ENCODE results near the gene SUN2.

Gene SUN2

DNA sequence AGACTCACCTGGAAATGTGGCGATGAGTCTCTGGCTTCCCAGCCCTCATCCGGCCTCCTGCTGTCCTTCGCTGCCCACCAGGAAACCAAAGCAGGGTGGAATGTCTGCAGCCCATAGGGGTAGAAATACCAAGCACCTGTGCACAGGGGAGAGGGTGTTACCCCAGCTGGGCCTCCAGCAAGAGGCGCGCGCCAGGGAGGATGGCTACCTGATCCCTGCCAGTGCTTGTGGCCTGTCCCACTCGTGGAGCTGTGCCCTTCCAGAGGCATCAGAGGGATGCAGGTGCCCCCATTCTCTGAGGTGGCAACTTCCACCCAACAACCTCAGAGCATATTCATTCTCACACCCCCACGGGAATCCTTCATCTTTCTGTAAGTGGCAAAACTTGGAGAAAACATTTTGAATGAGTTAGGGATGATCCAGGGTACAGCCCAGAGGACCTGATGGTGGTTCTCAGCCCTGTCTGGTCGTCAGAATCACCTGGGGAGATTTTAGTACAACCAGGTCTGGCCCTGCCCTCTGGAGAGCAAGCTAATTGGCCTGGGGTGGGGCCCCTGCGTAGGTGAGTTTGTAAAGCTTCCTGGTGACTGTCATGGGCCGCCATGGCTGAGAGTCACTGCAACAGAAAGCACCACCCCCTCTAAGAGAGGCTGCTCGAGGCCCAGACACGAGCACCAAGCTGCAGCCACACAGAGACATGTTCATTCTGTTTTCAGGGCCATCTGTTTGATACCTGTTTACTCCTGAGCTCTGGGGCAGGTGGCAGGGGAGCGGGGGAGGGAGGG, 9.9 kb downstream of the SUN2 start:
- TF ChIP-seq, protein P1, sequence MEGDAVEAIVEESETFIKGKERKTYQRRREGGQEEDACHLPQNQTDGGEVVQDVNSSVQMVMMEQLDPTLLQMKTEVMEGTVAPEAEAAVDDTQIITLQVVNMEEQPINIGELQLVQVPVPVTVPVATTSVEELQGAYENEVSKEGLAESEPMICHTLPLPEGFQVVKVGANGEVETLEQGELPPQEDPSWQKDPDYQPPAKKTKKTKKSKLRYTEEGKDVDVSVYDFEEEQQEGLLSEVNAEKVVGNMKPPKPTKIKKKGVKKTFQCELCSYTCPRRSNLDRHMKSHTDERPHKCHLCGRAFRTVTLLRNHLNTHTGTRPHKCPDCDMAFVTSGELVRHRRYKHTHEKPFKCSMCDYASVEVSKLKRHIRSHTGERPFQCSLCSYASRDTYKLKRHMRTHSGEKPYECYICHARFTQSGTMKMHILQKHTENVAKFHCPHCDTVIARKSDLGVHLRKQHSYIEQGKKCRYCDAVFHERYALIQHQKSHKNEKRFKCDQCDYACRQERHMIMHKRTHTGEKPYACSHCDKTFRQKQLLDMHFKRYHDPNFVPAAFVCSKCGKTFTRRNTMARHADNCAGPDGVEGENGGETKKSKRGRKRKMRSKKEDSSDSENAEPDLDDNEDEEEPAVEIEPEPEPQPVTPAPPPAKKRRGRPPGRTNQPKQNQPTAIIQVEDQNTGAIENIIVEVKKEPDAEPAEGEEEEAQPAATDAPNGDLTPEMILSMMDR (conservative IDR thresholded peaks at IDR 0.05; ENCODE audit: low read depth, low read length): no peak
- Histone ChIP-seq H3K36me3 (ENCODE audit: insufficient read depth) (no peaks in the 10 kb centered on the region; the same call in 1 of the 2 replicates), H3K4me3 (IDR thresholded peaks at IDR 0.05; ENCODE audit: insufficient read depth, low read depth, low read length) (no peak overlapping the region), H3K4me1 (ENCODE audit: low read depth, poor library complexity, severe bottlenecking) (no peaks in the 10 kb centered on the region), H3K27ac (no peak overlapping the region), H3K27me3 (ENCODE audit: insufficient read depth, low read depth) (no peaks in the 10 kb centered on the region), H3K9ac (no peak overlapping the region), H3K4me2 (no peak overlapping the region), H3K79me2 (ENCODE audit: insufficient read depth, low read depth) (no peaks in the 10 kb centered on the region), H2AFZ (ENCODE audit: low read depth) (no peak overlapping the region), H4K20me1 (ENCODE audit: insufficient read depth) (no peaks in the 10 kb centered on the region)

DNA sequence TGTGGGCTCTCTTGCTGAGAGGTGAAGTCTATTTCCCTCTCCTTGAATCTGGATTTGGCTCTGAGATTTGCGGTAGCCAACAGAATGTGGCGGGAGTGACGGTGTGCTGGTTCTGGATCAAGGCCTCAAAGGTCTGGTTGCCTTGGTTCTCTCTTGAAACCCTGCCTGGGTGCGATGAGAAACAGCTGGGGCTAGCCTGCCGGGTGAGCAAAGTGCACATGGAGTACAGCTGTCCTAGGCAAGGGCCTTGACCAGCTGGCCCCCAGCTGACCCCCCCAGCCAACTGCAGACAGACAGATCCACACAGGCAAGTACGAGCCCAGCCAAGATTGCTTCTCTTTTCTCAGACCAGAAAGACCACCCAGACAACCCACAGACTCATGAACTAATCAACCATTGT, 10.8 kb downstream of the SUN2 start:
- Histone ChIP-seq H2AFZ (ENCODE audit: low read depth) (no peak overlapping the region), H3K27me3 (ENCODE audit: insufficient read depth, low read depth) (no peaks in the 10 kb centered on the region), H4K20me1 (ENCODE audit: insufficient read depth) (no peaks in the 10 kb centered on the region), H3K36me3 (ENCODE audit: insufficient read depth) (no peaks in the 10 kb centered on the region; the same call in 1 of the 2 replicates), H3K4me3 (IDR thresholded peaks at IDR 0.05; ENCODE audit: insufficient read depth, low read depth, low read length) (no peak overlapping the region), H3K4me2 (no peak overlapping the region), H3K9ac (no peak overlapping the region), H3K79me2 (ENCODE audit: insufficient read depth, low read depth) (no peaks in the 10 kb centered on the region), H3K4me1 (ENCODE audit: low read depth, poor library complexity, severe bottlenecking) (no peaks in the 10 kb centered on the region), H3K27ac (no peak overlapping the region)
- TF ChIP-seq, protein P1 (conservative IDR thresholded peaks at IDR 0.05; ENCODE audit: low read depth, low read length): no peak

- Histone ChIP-seq H2AFZ (ENCODE audit: low read depth) (no peak overlapping the region), H3K27ac (no peak overlapping the region), H4K20me1 (ENCODE audit: insufficient read depth) (no peaks in the 10 kb centered on the region), H3K27me3 (ENCODE audit: insufficient read depth, low read depth) (no peaks in the 10 kb centered on the region), H3K36me3 (ENCODE audit: insufficient read depth) (no peaks in the 10 kb centered on the region; the same call in 1 of the 2 replicates), H3K4me2 (no peak overlapping the region), H3K79me2 (ENCODE audit: insufficient read depth, low read depth) (no peaks in the 10 kb centered on the region), H3K4me3 (IDR thresholded peaks at IDR 0.05; ENCODE audit: insufficient read depth, low read depth, low read length) (no peak overlapping the region), H3K4me1 (ENCODE audit: low read depth, poor library complexity, severe bottlenecking) (no peaks in the 10 kb centered on the region), H3K9ac (no peak overlapping the region)
- TF ChIP-seq, protein P1 (conservative IDR thresholded peaks at IDR 0.05; ENCODE audit: low read depth, low read length): no peak
Observed at GRCh38 chr22:38742176-38742942, 13.4 kb downstream of the SUN2 start.

GRCh38 chr22:38741576-38741975, 14.2 kb downstream of the SUN2 start:
- Histone ChIP-seq H4K20me1 (ENCODE audit: insufficient read depth) (no peaks in the 10 kb centered on the region), H3K36me3 (ENCODE audit: insufficient read depth) (no peaks in the 10 kb centered on the region), H3K9ac (no peak overlapping the region), H3K4me2 (no peak overlapping the region), H3K27me3 (ENCODE audit: insufficient read depth, low read depth) (no peaks in the 10 kb centered on the region), H3K27ac (no peak overlapping the region), H3K79me2 (ENCODE audit: insufficient read depth, low read depth) (no peaks in the 10 kb centered on the region), H3K4me3 (IDR thresholded peaks at IDR 0.05; ENCODE audit: insufficient read depth, low read depth, low read length) (no peak overlapping the region), H2AFZ (ENCODE audit: low read depth) (no peak overlapping the region), H3K4me1 (ENCODE audit: low read depth, poor library complexity, severe bottlenecking) (no peaks in the 10 kb centered on the region)
- TF ChIP-seq, protein P1 (conservative IDR thresholded peaks at IDR 0.05; ENCODE audit: low read depth, low read length): no peak
